H9 (cell line): ENCODE measurements around the gene TUB. TPM values are rescaled to one million over a fixed set of nuclear protein-coding genes. Genes with fewer than 3 reads are reported as not detected.

ENCODE experiments used
- DNase-seq: peaks from one replicate; pipeline ENCODE4 v3.0.0-alpha.2; 2017
- H2AFZ ChIP-seq: one replicate; pipeline ENCODE4 v1.6.1; 2013; ENCODE audit warnings: mild to moderate bottlenecking, low read length, control low read depth, moderate library complexity
- H2AK5ac ChIP-seq: 2 replicates; pipeline ENCODE4 v1.6.1; 2013; ENCODE audit warnings: low read length, control low read depth, mixed read lengths; ENCODE audit not compliant: insufficient read length
- H2BK120ac ChIP-seq: one replicate; pipeline ENCODE4 v1.6.1; 2013; ENCODE audit warnings: low read depth, mild to moderate bottlenecking, low read length, control low read depth, inconsistent platforms; ENCODE audit not compliant: poor library complexity, severe bottlenecking
- H2BK12ac ChIP-seq: 2 replicates; pipeline ENCODE4 v1.6.1; 2013; ENCODE audit warnings: low read length, control low read depth, mixed read lengths, low read depth; ENCODE audit not compliant: insufficient read length
- H2BK15ac ChIP-seq: 2 replicates; pipeline ENCODE4 v1.6.1; 2013; ENCODE audit warnings: low read depth, low read length, control low read depth
- H2BK20ac ChIP-seq: one replicate; pipeline ENCODE4 v1.6.1; 2013; ENCODE audit warnings: low read depth, mild to moderate bottlenecking, low read length, control low read depth, inconsistent platforms; ENCODE audit not compliant: poor library complexity, severe bottlenecking
- H2BK5ac ChIP-seq: 2 replicates; pipeline ENCODE4 v1.6.1; 2013; ENCODE audit warnings: low read length, control low read depth, mixed read lengths; ENCODE audit not compliant: insufficient read length
- H3K14ac ChIP-seq: 2 replicates; pipeline ENCODE4 v1.6.1; 2013; ENCODE audit warnings: low read length, control low read depth; ENCODE audit not compliant: insufficient read depth
- H3K18ac ChIP-seq: 2 replicates; pipeline ENCODE4 v1.6.1; 2013; ENCODE audit warnings: low read depth, mild to moderate bottlenecking, mixed read lengths, low read length, control low read depth; ENCODE audit not compliant: insufficient read length
- H3K23ac ChIP-seq: 2 replicates; pipeline ENCODE4 v1.6.1; 2013; ENCODE audit warnings: low read length, control low read depth, mixed read lengths, low read depth; ENCODE audit not compliant: insufficient read length
- H3K23me2 ChIP-seq: 2 replicates; pipeline ENCODE4 v1.6.1; 2013; ENCODE audit warnings: low read depth, mild to moderate bottlenecking, mixed read lengths, low read length, control low read depth; ENCODE audit not compliant: insufficient read length, poor library complexity, severe bottlenecking
- H3K27ac ChIP-seq: 2 replicates; pipeline ENCODE4 v1.5.1; 2013; ENCODE audit warnings: low read length, control low read depth, mixed read lengths, low read depth; ENCODE audit not compliant: insufficient read length
- H3K27me3 ChIP-seq: 2 replicates; pipeline ENCODE4 v1.6.1; 2013; ENCODE audit warnings: low read length, control low read depth, inconsistent platforms; ENCODE audit not compliant: insufficient read depth
- H3K4ac ChIP-seq: 2 replicates; pipeline ENCODE4 v1.6.1; 2013; ENCODE audit warnings: low read depth, mild to moderate bottlenecking, control low read depth, inconsistent platforms, low read length, moderate library complexity
- H3K4me1 ChIP-seq: 2 replicates; pipeline ENCODE4 v1.6.1; 2013; ENCODE audit warnings: low read length, control low read depth, inconsistent platforms; ENCODE audit not compliant: insufficient read depth
- H3K4me2 ChIP-seq: 2 replicates; pipeline ENCODE4 v1.6.1; 2013; ENCODE audit warnings: low read length, control low read depth, mixed read lengths; ENCODE audit not compliant: insufficient read length, insufficient read depth
- H3K56ac ChIP-seq: 2 replicates; pipeline ENCODE4 v1.6.1; 2013; ENCODE audit warnings: low read depth, mild to moderate bottlenecking, mixed read lengths, low read length, control low read depth; ENCODE audit not compliant: insufficient read length
- H3K79me1 ChIP-seq: 2 replicates; pipeline ENCODE4 v1.6.1; 2013; ENCODE audit warnings: low read depth, mild to moderate bottlenecking, moderate library complexity, low read length, control low read depth, inconsistent platforms; ENCODE audit not compliant: insufficient read depth, poor library complexity, severe bottlenecking
- H3K79me2 ChIP-seq: 2 replicates; pipeline ENCODE4 v1.6.1; 2013; ENCODE audit warnings: low read length, control low read depth, inconsistent platforms; ENCODE audit not compliant: insufficient read depth
- H3K9ac ChIP-seq: 2 replicates; pipeline ENCODE4 v1.6.1; 2013; ENCODE audit warnings: low read length, control low read depth, mixed read lengths; ENCODE audit not compliant: insufficient read length; ENCODE audit errors: extremely low read depth
- H3K9me3 ChIP-seq: one replicate; pipeline ENCODE4 v1.6.1; 2013; ENCODE audit warnings: low read depth, low read length, inconsistent platforms; ENCODE audit not compliant: control insufficient read depth
- H3T11ph ChIP-seq: one replicate; pipeline ENCODE4 v1.6.1; 2013; ENCODE audit warnings: mild to moderate bottlenecking, low read length, control low read depth, inconsistent platforms
- H4K20me1 ChIP-seq: one replicate; pipeline ENCODE4 v1.6.1; 2013; ENCODE audit not compliant: control insufficient read depth, insufficient read length, insufficient read depth
- H4K5ac ChIP-seq: 2 replicates; pipeline ENCODE4 v1.6.1; 2013; ENCODE audit warnings: low read depth, mild to moderate bottlenecking, mixed read lengths, low read length, control low read depth; ENCODE audit not compliant: insufficient read length
- H4K8ac ChIP-seq: replicated peaks from 2 replicates; pipeline ENCODE4 v1.6.1; 2013; ENCODE audit warnings: low read length, control low read depth, mixed read lengths, low read depth; ENCODE audit not compliant: insufficient read length
- H4K91ac ChIP-seq: 2 replicates; pipeline ENCODE4 v1.6.1; 2013; ENCODE audit warnings: low read depth, mild to moderate bottlenecking, moderate library complexity, mixed read lengths, low read length, control low read depth; ENCODE audit not compliant: insufficient read length
- H3K27ac Mint-ChIP-seq, 3 experiments: 2 replicates in 2 of 3; 3 replicates in 1 of 3; pipeline ENCODE4 v1.8.0; 2020 to 2021; ENCODE audit warnings: mixed read lengths in 3 of 3, mild to moderate bottlenecking in 1 of 3, moderate library complexity in 1 of 3
- H3K27me3 Mint-ChIP-seq: 2 replicates; pipeline ENCODE4 v1.8.0; 2021; ENCODE audit warnings: low read depth, mild to moderate bottlenecking, moderate library complexity, mixed read lengths
- H3K36me3 Mint-ChIP-seq, 3 experiments: 2 replicates in 2 of 3; 3 replicates in 1 of 3; pipeline ENCODE4 v1.8.0; 2020 to 2021; ENCODE audit warnings: low read depth in 3 of 3, mixed read lengths in 3 of 3; ENCODE audit not compliant: insufficient read depth in 1 of 3
- H3K4me1 Mint-ChIP-seq, 2 experiments: 2 replicates each; pipeline ENCODE4 v1.8.0; 2020; ENCODE audit warnings: mixed read lengths in 2 of 2
- H3K4me3 Mint-ChIP-seq, 2 experiments: 2 replicates in 1 of 2; 3 replicates in 1 of 2; pipeline ENCODE4 v1.8.0; 2020 to 2021; ENCODE audit warnings: mild to moderate bottlenecking in 2 of 2, mixed read lengths in 2 of 2, moderate library complexity in 1 of 2
- H3K9me3 Mint-ChIP-seq, 2 experiments: 2 replicates in 1 of 2; 3 replicates in 1 of 2; pipeline ENCODE4 v1.8.0; 2020; ENCODE audit warnings: mild to moderate bottlenecking in 2 of 2, mixed read lengths in 2 of 2, moderate library complexity in 1 of 2
- WGBS: extraction: QIAGEN DNeasy Blood & Tissue Kit; methylation state at CpG from one replicate; pipeline ENCODE4 v1.1.7; 2013; ENCODE audit warnings: missing lambda C conversion rate, low lambda C conversion rate, mixed read lengths; ENCODE audit not compliant: insufficient read length; ENCODE audit errors: extremely low coverage; 5-methylcytosine and 5-hydroxymethylcytosine counted together
- total RNA-seq: library from RNA; stranded (reverse); gene quantifications from 2 replicates; pipeline ENCODE4 v1.2.1, GENCODE V29; 2021
- TF ChIP-seq, protein P1 (sequence below): fragments of 200-600 bp; sonication (generic); conservative IDR thresholded peaks from 3 replicates; pipeline ENCODE4 v1.8.0; 2021; ENCODE audit warnings: antibody characterized with exemption, mild to moderate bottlenecking

TUB gene
- total RNA-seq, 1 experiment from 2014 or later = 14.8 TPM

DNA sequence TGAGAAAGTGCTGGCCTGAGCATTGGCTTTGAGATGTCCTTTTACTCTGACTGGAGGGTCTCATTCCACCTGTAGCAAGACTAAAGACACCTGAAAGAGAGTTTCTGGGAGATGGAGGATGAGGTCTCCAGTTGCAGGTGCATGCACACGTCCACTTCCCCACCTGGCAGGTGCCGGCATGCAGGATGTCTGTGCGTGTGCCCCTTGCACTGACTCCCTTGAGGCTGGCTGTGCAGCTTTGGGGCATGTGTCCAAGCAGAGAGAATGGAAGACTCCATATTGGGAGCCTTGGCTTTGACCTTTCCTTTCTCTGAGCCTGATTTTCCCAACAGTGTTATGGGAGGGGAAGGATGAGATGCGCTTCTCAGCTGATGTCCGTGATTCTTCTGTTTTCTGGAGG is 44.0 kb upstream of the TUB start:
- Histone ChIP-seq H3K14ac (no peak overlapping the region), H4K91ac (no peak overlapping the region), H3T11ph (no peak overlapping the region), H2BK12ac (no peak overlapping the region), H4K5ac (no peak overlapping the region), H3K18ac (no peak overlapping the region), H3K23me2 (no peaks in the 10 kb centered on the region), H3K23ac (no peak overlapping the region), H3K9ac (no peak overlapping the region), H4K8ac (no peak overlapping the region), H3K79me1 (no peaks in the 10 kb centered on the region), H3K79me2 (no peaks in the 10 kb centered on the region), H2AK5ac (no peak overlapping the region), H3K9me3 (no peaks in the 10 kb centered on the region), H3K4me2 (no peak overlapping the region), H3K4ac (no peak overlapping the region), H2BK120ac (no peak overlapping the region), H3K56ac (no peak overlapping the region), H3K4me1 (no peaks in the 10 kb centered on the region), H3K27me3 (no peaks in the 10 kb centered on the region), H2AFZ (no peak overlapping the region), H2BK20ac (no peak overlapping the region), H4K20me1 (no peaks in the 10 kb centered on the region), H2BK15ac (no peak overlapping the region), H3K27ac (no peak overlapping the region), H2BK5ac (no peak overlapping the region)
- no peaks in the 10 kb centered on the region for H3K36me3 Mint-ChIP-seq
- no peak overlapping the region for H3K27ac Mint-ChIP-seq
- WGBS = no CpG with 5 or more reads among the region's 5 CpGs
- peak; percentile 5 for DNase-seq
- TF ChIP-seq, protein P1, sequence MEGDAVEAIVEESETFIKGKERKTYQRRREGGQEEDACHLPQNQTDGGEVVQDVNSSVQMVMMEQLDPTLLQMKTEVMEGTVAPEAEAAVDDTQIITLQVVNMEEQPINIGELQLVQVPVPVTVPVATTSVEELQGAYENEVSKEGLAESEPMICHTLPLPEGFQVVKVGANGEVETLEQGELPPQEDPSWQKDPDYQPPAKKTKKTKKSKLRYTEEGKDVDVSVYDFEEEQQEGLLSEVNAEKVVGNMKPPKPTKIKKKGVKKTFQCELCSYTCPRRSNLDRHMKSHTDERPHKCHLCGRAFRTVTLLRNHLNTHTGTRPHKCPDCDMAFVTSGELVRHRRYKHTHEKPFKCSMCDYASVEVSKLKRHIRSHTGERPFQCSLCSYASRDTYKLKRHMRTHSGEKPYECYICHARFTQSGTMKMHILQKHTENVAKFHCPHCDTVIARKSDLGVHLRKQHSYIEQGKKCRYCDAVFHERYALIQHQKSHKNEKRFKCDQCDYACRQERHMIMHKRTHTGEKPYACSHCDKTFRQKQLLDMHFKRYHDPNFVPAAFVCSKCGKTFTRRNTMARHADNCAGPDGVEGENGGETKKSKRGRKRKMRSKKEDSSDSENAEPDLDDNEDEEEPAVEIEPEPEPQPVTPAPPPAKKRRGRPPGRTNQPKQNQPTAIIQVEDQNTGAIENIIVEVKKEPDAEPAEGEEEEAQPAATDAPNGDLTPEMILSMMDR = no peak
- H3K9me3 Mint-ChIP-seq = no peaks in the 10 kb centered on the region; a peak in 1 of 5 replicates
- H3K4me3 Mint-ChIP-seq = no peak overlapping the region
- peaks cover 40% of the 10 kb centered on the region for H3K27me3 Mint-ChIP-seq
- peaks cover 12 to 15% of the 10 kb centered on the region in 2 experiments for H3K4me1 Mint-ChIP-seq
